22Rv1 (cell line): ENCODE measurements around the gene ABCA6.

Experiments
- ZFX ChIP-seq: fragments of 450-650 bp; IDR thresholded peaks from 2 replicates; pipeline ENCODE4 v1.6.1; 2017; ENCODE audit warnings: antibody characterized with exemption, borderline replicate concordance
- TF ChIP-seq, protein P1 (sequence below): fragments of 450-650 bp; IDR thresholded peaks from 2 replicates; pipeline ENCODE4 v1.5.1; 2017; ENCODE audit warnings: mild to moderate bottlenecking

DNA sequence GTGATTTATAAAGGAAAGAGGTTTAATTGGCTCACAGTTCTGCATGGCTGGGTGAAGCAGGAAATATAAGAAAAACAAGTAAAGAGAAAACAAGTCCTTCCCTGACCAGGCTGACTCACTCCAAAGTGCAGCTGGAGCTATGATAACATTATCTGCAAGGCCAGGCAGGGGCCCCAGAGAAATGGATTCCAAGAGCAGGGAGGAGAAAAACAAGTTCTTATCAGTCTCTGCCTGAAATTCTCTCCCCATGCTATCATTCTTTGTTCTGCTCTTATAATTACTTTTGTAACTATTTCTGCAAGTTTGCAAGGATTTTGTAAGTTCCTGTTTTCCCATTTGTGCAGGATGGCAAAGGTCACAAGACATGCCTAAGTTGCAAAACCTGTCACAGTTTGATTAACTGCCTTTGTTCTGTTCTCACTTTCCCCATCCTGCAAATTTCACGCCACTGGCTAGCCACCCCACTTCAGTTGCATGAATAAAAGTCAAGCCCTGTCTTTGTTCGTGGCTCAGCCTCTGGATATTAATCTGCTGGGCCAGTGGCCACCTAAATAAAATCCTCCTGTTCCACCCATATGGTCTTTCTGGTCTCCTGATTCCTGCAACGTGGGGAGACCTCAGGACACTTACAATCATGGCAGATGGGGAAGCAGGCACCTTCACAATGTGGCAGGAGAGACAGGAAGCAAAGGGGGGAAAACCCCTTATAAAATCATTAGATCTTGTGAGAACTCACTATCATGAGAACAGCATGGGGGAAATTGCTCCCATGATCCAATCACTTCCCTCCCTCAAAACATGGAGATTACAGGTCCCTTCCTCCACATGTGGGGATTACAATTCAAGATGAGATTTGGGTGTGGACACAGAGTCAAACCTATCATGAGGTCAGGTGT is 94.1 kb downstream of the ABCA6 start:
- TF ChIP-seq, protein P1, sequence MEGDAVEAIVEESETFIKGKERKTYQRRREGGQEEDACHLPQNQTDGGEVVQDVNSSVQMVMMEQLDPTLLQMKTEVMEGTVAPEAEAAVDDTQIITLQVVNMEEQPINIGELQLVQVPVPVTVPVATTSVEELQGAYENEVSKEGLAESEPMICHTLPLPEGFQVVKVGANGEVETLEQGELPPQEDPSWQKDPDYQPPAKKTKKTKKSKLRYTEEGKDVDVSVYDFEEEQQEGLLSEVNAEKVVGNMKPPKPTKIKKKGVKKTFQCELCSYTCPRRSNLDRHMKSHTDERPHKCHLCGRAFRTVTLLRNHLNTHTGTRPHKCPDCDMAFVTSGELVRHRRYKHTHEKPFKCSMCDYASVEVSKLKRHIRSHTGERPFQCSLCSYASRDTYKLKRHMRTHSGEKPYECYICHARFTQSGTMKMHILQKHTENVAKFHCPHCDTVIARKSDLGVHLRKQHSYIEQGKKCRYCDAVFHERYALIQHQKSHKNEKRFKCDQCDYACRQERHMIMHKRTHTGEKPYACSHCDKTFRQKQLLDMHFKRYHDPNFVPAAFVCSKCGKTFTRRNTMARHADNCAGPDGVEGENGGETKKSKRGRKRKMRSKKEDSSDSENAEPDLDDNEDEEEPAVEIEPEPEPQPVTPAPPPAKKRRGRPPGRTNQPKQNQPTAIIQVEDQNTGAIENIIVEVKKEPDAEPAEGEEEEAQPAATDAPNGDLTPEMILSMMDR = no peak
- TF ChIP-seq ZFX = no peak
